GM15510 (cell line): ENCODE results near the gene KCNK6.
A peak's percentile ranks its signal among the peaks of the same experiment; 100 is the strongest.

Experiments used
- POLR2A ChIP-seq: IDR thresholded peaks from 3 replicates; pipeline ENCODE4 v1.6.1; 2011; ENCODE audit warnings: borderline replicate concordance; ENCODE audit not compliant: insufficient read length; ENCODE audit errors: extremely low read depth

Gene KCNK6

DNA sequence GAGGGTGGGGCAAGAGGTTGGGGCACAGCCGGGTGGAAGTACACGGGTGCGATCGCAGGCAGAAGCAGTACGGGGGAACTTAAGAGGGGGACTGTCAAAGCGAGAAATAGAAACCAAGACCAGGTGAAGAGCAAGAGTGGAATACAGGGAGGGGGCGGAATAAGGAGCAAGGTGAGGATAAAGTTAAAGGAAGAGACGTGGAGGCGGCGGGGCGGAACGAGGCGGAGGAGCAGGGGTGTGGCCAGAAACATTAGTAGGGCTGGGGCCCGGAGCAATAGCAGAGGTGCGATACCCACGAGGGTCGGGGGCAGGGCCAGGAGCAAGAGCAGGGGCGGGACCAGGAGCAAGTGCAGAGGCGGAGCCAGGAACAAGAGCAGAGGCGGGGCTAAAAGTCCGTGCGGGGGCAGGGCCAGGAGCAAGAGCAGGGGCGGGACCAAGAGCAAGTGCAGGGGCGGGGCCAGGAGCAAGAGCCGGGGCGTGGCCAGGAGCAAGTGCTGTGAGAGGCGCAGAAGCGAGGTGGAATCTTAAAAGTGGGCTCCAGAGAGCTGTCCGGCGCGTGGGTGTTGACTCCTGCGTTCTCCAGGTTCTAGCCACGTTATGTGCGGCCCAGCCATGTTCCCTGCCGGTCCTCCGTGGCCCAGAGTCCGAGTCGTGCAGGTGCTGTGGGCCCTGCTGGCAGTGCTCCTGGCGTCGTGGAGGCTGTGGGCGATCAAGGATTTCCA lies 17.2 kb downstream of the KCNK6 start:
- TF ChIP-seq POLR2A: peak; percentile 32

DNA sequence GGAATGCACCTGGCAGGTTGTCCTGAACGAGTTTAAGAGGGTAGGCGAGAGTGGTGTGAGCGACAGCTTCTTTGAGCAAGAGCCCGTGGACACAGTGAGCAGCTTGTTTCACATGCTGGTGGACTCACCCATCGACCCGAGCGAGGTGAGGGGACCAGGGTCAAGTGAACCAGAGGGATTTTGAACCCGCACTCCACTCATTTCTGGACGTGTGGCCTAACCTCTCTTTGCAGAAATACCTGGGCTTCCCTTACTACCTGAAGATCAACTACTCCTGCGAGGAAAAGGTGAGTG lies 17.7 kb downstream of the KCNK6 start:
- TF ChIP-seq POLR2A: no peak

DNA sequence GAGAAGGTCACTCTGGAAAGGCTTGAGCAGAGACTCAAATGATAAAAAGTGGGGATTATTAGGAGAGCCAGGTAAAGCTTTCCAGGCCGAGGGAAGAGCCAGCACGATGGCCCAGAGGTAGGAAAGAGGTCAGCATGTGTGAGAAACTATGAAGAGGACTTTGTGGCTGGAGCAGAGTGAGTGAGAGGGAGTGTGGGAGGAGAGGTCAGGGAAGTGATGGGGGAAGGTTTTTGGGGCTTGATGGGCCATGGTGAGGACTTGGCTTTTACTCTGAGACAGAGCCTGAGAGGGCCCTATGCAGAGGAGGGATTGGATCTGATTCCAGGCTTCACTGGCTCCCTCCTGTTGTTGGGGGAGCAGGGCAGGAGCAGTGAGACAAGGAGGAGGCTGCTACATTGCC lies 21.3 kb downstream of the KCNK6 start:
- no peak for TF ChIP-seq POLR2A

DNA sequence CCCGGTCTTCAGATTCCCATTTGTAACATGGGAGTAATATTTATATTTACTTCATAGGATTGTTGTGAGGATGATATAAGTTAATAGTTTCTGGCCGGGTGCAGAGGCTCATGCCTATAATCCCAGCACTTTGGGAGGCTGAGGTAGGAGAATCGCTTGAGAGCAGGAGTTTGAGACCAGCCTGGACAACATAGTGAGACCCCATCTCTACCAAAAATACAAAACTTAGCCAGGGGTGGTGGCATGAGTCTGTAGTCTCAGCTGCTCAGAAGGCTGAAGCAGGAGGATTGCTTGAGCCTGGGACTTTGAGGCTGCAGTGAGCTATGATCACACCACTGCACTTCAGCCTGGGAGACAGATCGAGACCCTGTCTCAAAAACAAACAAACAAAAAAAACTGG lies 27.2 kb downstream of the KCNK6 start:
- no peak for TF ChIP-seq POLR2A

DNA sequence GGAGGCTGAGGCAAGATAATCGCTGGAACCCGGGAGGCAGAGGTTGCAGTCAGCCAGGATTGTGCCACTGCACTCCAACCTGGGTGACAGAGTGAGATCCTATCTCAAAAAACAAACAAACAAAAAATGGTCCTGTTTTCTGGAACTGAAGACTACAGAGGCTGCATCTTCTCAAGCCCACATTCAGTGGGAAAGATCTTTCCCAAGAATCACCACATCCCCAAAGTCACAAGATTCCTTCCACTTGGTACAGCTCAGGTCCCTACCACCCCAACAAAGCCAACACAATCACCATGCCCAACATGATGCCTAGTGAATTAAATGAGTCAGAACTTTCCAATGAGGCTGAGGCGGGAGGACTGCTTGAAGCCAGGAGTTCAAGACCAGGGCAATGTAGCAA lies 31.2 kb downstream of the KCNK6 start:
- no peak for TF ChIP-seq POLR2A

DNA sequence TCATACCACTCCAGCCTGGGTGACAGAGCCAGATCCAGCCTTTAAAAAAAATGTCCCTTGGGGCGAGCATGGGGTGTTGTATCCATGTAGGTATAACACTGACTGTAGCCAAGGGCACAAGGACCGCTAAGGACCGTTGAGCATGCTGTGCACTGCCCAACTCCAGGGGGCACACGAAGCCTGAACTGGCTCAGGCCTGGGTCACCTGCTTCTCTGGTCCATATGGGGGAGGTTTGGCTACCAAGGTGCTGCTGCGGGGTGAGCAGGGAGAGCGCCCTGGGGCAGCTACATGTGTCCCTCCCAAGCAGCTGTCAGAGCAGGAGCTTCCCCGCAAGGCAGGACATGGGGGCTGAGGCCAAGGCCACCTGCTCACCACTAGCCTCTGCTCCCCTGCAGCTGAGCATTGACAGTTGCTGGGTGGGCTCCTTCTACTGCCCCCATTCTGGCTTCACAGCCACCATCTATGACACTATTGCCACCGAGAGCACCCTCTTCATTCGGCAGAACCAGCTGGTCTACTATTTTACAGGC lies 32.3 kb downstream of the KCNK6 start:
- TF ChIP-seq POLR2A: no peak

DNA sequence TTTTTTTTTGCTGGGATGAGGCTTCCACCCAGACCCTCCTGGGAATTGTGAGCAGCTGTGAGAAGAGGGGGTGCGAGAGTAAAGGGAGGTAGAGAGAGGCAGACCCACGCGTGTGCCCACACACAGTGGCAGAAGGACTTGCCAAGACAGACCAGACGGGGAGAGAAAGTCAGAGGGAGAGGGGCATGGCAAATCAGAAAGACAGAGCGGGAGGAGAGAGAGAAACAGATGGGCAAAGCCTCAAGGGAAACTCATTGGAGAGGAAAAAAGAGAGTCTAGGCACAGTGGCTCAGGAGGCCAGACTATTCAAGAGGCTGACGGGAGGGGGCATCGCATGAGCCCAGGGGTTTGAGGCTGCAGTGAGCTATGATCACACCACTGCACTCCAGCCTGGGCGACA lies 33.0 kb downstream of the KCNK6 start:
- no peak for TF ChIP-seq POLR2A

DNA sequence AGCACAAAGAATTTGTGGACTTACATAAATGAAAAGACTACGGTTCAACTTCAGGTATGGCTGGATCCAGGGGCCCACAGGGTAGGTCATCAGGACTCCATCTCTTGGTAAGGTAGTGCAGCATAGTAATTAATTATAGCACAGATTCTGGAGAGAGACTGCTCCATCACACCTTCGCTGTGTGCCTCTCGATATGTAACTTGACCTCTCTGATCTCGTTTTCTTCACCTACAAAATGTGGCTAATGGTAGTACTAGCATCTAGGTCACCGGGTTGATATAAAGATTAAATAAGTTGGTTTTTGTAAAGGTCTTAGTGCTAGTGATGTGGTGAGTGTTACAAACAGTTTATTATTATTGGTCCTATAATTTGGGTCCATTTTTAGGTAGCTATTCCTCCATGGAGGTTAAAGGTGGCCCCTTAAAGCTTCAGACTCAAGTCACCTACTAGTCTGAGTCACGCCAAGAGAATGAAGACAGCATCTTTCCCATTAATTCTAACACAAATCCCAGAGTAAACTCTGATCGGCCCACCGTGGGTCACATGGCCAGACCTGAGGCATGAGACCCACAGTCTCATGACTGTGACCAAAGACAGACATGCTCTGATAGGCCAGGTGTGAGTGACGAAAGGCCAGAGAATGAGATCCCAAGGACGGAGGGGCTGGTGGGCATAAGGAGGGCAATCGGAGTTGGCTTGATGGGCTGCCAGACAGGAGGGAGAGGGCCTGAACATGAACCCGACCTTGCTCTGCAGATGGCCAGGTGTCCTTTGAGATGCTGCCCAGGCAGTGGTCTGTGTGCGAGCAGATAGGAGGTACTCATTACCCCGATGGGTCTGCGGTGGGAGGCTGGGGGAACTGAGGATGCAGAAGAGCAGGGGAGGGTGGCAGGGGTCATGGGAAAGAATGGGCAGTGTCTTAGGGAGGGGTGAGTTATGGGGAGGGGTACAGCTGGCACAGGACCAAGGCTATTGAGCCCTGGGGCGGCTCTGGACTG lies 36.4 kb downstream of the KCNK6 start:
- TF ChIP-seq POLR2A: no peak

DNA sequence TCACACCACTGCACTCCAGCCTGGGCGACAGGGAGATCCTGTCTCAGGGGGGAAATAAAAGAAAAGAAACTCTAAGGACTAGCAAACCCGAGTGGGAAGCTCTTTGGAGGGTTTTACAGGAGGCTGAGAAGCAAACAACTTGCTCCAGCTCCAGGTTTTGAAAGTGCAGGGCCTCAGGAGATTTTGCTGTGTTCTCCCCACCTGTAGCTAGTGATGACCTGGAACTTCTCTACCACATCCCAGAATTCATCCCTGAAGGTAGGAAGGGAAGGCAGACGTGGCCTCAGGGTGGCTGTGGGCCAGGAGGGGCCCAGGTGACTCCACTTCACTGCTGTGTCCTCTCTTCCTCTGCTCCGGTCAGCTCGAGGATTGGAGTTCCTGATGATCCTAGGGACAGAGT lies 38.4 kb downstream of the KCNK6 start:
- no peak for TF ChIP-seq POLR2A

DNA sequence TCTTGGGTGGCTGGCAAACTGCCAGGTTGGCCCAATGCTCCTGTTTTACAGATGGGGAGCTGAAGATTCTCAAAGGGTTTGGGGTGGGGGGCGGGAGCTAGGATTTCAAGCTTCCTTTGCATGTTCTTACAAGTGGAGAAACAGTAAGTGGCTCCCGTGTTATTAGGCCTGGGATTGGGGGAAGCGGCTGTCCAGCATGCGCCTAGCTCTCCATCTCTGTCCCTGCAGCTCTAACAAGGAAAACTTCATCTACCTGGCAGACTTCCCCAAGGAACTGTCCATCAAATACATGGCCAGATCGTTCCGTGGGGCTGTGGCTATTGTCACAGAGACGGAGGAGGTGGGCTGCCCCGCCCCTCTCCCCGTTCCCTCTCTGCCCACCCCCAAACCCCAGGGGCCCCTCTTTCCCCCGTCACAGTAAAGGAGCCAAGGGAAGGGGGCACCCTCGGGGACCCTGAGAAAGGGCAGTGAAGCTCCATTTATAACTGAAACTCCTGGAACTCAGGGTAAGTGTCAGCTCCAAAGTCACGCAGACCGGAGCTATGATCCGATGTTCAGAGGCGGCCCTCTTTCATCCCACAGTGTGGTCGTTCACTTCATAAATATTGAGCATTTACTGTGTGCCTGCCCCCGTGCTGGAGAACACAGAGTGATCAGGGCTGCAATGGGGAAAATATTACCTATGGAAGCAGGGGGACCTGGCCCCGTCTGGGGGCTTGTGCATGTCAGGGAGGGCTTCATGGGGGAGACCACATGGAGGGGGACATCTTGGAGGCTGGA lies 39.8 kb downstream of the KCNK6 start:
- TF ChIP-seq POLR2A: no peak

DNA sequence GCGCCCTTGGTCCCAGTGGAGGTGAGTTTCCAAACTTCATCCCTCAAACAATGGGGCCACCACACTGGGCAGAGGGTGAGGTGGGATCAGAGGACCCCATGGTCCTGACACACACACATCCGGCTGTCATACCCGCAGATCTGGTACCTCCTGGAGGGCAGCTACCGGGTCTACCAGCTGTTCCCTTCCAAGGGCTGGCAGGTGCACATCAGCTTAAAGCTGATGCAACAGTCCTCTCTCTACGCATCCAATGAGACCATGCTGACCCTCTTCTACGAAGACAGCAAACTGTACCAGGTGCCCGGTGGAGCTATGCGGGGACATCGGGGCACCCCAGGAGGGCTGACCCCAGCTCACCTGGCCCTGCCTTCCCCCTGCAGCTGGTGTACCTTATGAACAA lies 40.7 kb downstream of the KCNK6 start:
- no peak for TF ChIP-seq POLR2A

DNA sequence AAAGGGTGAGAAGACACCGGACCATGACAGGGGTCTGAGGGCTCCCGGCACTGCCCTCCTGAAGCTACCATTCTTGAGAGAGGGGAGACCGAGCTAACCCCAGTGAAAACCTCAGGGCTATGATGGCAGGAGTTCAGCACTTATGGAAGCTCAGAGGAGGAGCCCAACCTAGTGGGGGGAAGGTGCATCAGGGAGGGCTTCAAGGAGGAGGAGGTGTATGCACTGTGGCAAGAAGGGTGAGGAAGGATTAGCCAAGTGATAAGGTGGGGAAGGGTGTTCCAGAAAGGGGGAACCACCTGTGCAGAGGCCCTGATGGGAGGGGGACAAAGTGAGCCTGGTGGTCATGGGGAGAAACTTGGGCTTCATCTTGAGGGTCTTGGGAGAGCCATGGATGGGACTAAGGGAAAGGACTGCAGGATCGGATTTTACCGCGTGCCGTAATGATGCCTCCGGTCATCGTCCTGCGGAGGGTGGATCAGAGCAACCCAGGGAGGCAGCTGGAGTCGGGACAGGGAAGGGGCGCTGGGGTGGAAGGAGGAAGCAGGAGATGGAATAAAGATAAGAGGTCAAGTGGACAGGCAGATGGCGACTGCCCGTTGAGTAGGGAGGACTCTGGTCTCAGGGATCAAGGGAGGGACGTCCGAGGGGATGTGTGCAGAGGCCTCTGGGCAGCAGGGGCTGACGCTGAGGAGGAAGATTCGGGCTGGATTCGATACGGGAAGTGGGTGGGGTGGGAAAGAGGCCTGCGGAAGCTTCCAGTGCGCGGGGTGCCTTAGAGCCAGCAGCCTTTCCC lies 41.4 kb downstream of the KCNK6 start:
- TF ChIP-seq POLR2A: no peak

DNA sequence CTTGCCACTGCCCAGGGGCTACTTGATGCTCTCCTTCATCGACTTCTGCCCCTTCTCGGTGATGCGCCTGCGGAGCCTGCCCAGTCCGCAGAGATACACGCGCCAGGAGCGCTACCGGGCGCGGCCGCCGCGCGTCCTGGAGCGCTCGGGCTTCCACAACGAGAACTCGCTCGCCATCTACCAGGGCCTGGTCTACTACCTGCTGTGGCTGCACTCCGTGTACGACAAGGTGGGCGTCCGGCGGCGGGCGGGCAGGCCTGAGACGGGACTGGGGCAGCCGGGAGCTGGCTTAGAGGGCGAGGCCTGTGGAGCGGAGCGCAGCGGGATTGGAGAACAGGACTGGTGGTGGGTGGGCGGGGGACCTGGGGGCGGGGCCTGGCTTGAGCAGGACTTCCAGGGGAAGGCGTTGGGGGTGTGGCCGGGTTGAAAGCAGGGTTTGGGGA lies 42.0 kb downstream of the KCNK6 start:
- no peak for TF ChIP-seq POLR2A
